B cell (primary cell): ENCODE data around the gene GFOD2. TPM values are rescaled to one million over a fixed set of nuclear protein-coding genes. Genes with fewer than 3 reads are reported as not detected.

Experiments used
- ATAC-seq: fragments of 200-7000 bp; cut with Tn5 transposase; one replicate; pipeline ENCODE4 v1.10.0; 2021; ENCODE audit warnings: low read depth, mild to moderate bottlenecking, moderate number of reproducible peaks, moderate library complexity
- CTCF ChIA-PET: fragments of 350-600 bp; sonication (Branson Sonifier 250); formaldehyde crosslinking; loops from one replicate; lab custom pipeline; 2021; ENCODE audit warnings: antibody characterized with exemption, inconsistent platforms; lab: Charles Lee
- POLR2A ChIA-PET: fragments of 350-600 bp; sonication (Branson Sonifier 250); formaldehyde crosslinking; loops from one replicate; lab custom pipeline; 2021; ENCODE audit warnings: antibody characterized with exemption; lab: Charles Lee
- DNase-seq: peaks from one replicate; pipeline ENCODE4 v3.0.0; 2013
- H2AFZ ChIP-seq: 2 replicates; pipeline ENCODE4 v1.6.1; 2012; ENCODE audit warnings: mild to moderate bottlenecking, low read depth, low read length; ENCODE audit not compliant: insufficient read depth, poor library complexity, severe bottlenecking
- H3K27ac ChIP-seq, 2 donors: 1 replicate in 1 of 2; 2 replicates in 1 of 2; pipeline ENCODE4 v1.5.1; 2012 to 2013; ENCODE audit warnings: low read length in 2 of 2, mild to moderate bottlenecking in 2 of 2, moderate library complexity in 1 of 2
- H3K27me3 ChIP-seq, 4 experiments: fragments of 200-600 bp in 1 of 4; sonication (generic) in 1 of 4; replicated peaks in 1 of 4; 1 replicate in 2 of 4; 2 replicates in 2 of 4; pipeline versions ENCODE4 v1.6.1 to v1.7.0; 2013 to 2016; ENCODE audit warnings: low read length in 3 of 4, mild to moderate bottlenecking in 2 of 4, mixed read lengths in 1 of 4, moderate library complexity in 1 of 4; ENCODE audit not compliant: insufficient read depth in 4 of 4, control insufficient read depth in 3 of 4; ENCODE audit errors: control extremely low read depth in 1 of 4
- H3K36me3 ChIP-seq, 2 experiments: replicated peaks in 1 of 2; 1 replicate in 1 of 2; 2 replicates in 1 of 2; pipeline versions ENCODE4 v1.6.1 to v1.7.1; 2013; ENCODE audit warnings: low read length in 1 of 2; ENCODE audit not compliant: insufficient read depth in 2 of 2, control insufficient read depth in 1 of 2; ENCODE audit errors: control extremely low read depth in 1 of 2, extremely low read depth in 1 of 2
- H3K4me1 ChIP-seq, 2 donors: fragments of 200-600 bp in 1 of 2; sonication (generic) in 1 of 2; 1 replicate in 1 of 2; 2 replicates in 1 of 2; pipeline versions ENCODE4 v1.5.1 to v1.6.1; 2013 to 2017; ENCODE audit warnings: low read length in 2 of 2; ENCODE audit not compliant: control insufficient read depth in 2 of 2, insufficient read depth in 2 of 2
- H3K4me2 ChIP-seq: replicated peaks from 2 replicates; pipeline ENCODE3; 2012; ENCODE audit warnings: mild to moderate bottlenecking, low read depth, low read length; ENCODE audit not compliant: poor library complexity, severe bottlenecking
- H3K4me3 ChIP-seq, 5 experiments: fragments of 200-600 bp in 1 of 5; sonication (generic) in 1 of 5; 1 replicate in 3 of 5; 2 replicates in 2 of 5; pipeline versions ENCODE4 v1.5.1 to v1.7.0; 2011 to 2016; ENCODE audit warnings: low read length in 4 of 5, mild to moderate bottlenecking in 4 of 5, low read depth in 2 of 5, control low read depth in 1 of 5, moderate library complexity in 1 of 5; ENCODE audit not compliant: insufficient read depth in 1 of 5; ENCODE audit errors: control extremely low read depth in 1 of 5, extremely low read depth in 1 of 5
- H3K79me2 ChIP-seq: fragments of 200-600 bp; sonication (generic); one replicate; pipeline ENCODE4 v1.6.0; 2016; ENCODE audit warnings: low read length; ENCODE audit not compliant: control insufficient read depth, insufficient read depth
- H3K9ac ChIP-seq: fragments of 200-600 bp; sonication (generic); 2 replicates; pipeline ENCODE4 v1.6.1; 2017; ENCODE audit warnings: mild to moderate bottlenecking, low read length, moderate library complexity
- H3K9me3 ChIP-seq, 3 donors: one replicate each; pipeline versions ENCODE4 v1.6.1 to v1.7.1; 2013; ENCODE audit warnings: low read length in 2 of 3; ENCODE audit not compliant: control insufficient read depth in 2 of 3, insufficient read depth in 1 of 3; ENCODE audit errors: control extremely low read depth in 1 of 3
- H4K20me1 ChIP-seq: 2 replicates; pipeline ENCODE4 v1.6.0; 2012; ENCODE audit warnings: mild to moderate bottlenecking, low read length; ENCODE audit not compliant: insufficient read depth, control insufficient read depth, poor library complexity, severe bottlenecking
- H3K27ac Mint-ChIP-seq: one replicate; pipeline ENCODE4 v1.8.0; 2021; ENCODE audit warnings: mixed read lengths
- H3K27me3 Mint-ChIP-seq: one replicate; pipeline ENCODE4 v1.8.0; 2021; ENCODE audit warnings: mixed read lengths
- H3K4me1 Mint-ChIP-seq: one replicate; pipeline ENCODE4 v1.8.0; 2021; ENCODE audit warnings: mixed read lengths
- H3K4me3 Mint-ChIP-seq: one replicate; pipeline ENCODE4 v1.8.0; 2021; ENCODE audit warnings: mixed read lengths
- H3K9me3 Mint-ChIP-seq: one replicate; pipeline ENCODE4 v1.8.0; 2022; ENCODE audit warnings: mixed read lengths; ENCODE audit not compliant: insufficient read depth
- EZH2 ChIP-seq: IDR thresholded peaks from 2 replicates; pipeline ENCODE4 v1.6.1; 2012; ENCODE audit warnings: borderline replicate concordance, low read depth, mild to moderate bottlenecking, moderate library complexity, low read length; ENCODE audit not compliant: insufficient read depth, poor library complexity, severe bottlenecking
- WGBS: methylation state at CpG from one replicate; pipeline ENCODE4 v1.1.5; 2013; ENCODE audit warnings: missing lambda C conversion rate; ENCODE audit not compliant: insufficient coverage; 5-methylcytosine and 5-hydroxymethylcytosine counted together
- intact Hi-C: fragments of 100-400 bp; cut with micrococcal nuclease; formaldehyde crosslinking; loops from one replicate; pipeline ENCODE4 v1.10.0; 2022
- polyA plus RNA-seq: library from polyadenylated mRNA; depleted of rRNA; stranded (reverse); fragments of >200 nt; gene quantifications from 2 replicates; pipeline ENCODE4 v1.2.3, GENCODE V29; 2012
- total RNA-seq, 2 donors: library from RNA; stranded (reverse); fragments of 120-200 nt in 1 of 2; gene quantifications; 1 replicate in 1 of 2; 2 replicates in 1 of 2; pipeline versions ENCODE4 v1.2.3 to v1.2.4, GENCODE V29; 2013 to 2022
- TF ChIP-seq, protein P1 (sequence below): fragments of 200-600 bp; IDR thresholded peaks from one replicate; pipeline ENCODE4 v1.8.0; 2022; ENCODE audit warnings: antibody characterized with exemption, mild to moderate bottlenecking

Gene GFOD2
- total and polyA plus RNA-seq, 2 donors (not counting 1 experiment from before 2014, with no cell fraction given) = 11.9 to 18.2 TPM

DNA sequence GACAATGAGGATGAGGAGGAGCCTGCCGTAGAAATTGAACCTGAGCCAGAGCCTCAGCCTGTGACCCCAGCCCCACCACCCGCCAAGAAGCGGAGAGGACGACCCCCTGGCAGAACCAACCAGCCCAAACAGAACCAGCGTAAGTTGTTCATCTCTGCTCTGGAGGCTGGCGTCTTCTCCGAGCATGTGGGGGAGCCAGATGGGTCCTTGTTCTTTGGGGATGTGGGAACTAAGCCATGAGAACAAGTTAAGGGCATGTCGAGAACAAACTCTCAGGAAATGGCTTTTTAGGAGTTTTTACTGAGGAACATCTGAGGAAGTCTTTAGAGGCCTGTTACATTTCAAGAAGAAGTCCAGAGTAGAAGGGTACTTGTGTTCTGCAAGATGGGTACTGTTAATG is 82.4 kb downstream of the GFOD2 start:
- ATAC-seq = no peak
- Histone ChIP-seq H3K9me3 (no peaks in the 10 kb centered on the region), H3K79me2 (no peaks in the 10 kb centered on the region), H3K9ac (no peak overlapping the region), H3K27me3 (no peaks in the 10 kb centered on the region), H3K27ac (no peak overlapping the region), H4K20me1 (no peaks in the 10 kb centered on the region), H3K4me3 (no peak overlapping the region), H3K4me2 (no peak overlapping the region), H3K4me1 (no peaks in the 10 kb centered on the region), H3K36me3 (peaks cover 6 to 58% of the 10 kb centered on the region in 2 experiments), H2AFZ (no peak overlapping the region)
- no peak overlapping the region for H3K4me3 Mint-ChIP-seq
- no peak for DNase-seq
- WGBS = 100% methylated on average over 4 of the region's 8 CpGs
- ChIA-PET POLR2A (no interaction called here), CTCF (interaction anchor here (1.0 kb wide), 1 partner anchor 116 kb away, joined by 3 read pairs; no protein-coding TSS in a partner anchor)
- no peak for TF ChIP-seq EZH2
- TF ChIP-seq, protein P1, sequence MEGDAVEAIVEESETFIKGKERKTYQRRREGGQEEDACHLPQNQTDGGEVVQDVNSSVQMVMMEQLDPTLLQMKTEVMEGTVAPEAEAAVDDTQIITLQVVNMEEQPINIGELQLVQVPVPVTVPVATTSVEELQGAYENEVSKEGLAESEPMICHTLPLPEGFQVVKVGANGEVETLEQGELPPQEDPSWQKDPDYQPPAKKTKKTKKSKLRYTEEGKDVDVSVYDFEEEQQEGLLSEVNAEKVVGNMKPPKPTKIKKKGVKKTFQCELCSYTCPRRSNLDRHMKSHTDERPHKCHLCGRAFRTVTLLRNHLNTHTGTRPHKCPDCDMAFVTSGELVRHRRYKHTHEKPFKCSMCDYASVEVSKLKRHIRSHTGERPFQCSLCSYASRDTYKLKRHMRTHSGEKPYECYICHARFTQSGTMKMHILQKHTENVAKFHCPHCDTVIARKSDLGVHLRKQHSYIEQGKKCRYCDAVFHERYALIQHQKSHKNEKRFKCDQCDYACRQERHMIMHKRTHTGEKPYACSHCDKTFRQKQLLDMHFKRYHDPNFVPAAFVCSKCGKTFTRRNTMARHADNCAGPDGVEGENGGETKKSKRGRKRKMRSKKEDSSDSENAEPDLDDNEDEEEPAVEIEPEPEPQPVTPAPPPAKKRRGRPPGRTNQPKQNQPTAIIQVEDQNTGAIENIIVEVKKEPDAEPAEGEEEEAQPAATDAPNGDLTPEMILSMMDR = no peak
- H3K27me3 Mint-ChIP-seq = no peaks in the 10 kb centered on the region
- H3K9me3 Mint-ChIP-seq = no peaks in the 10 kb centered on the region
- no peak overlapping the region for H3K27ac Mint-ChIP-seq
- intact Hi-C loops = no loop called here
- H3K4me1 Mint-ChIP-seq = no peaks in the 10 kb centered on the region

DNA sequence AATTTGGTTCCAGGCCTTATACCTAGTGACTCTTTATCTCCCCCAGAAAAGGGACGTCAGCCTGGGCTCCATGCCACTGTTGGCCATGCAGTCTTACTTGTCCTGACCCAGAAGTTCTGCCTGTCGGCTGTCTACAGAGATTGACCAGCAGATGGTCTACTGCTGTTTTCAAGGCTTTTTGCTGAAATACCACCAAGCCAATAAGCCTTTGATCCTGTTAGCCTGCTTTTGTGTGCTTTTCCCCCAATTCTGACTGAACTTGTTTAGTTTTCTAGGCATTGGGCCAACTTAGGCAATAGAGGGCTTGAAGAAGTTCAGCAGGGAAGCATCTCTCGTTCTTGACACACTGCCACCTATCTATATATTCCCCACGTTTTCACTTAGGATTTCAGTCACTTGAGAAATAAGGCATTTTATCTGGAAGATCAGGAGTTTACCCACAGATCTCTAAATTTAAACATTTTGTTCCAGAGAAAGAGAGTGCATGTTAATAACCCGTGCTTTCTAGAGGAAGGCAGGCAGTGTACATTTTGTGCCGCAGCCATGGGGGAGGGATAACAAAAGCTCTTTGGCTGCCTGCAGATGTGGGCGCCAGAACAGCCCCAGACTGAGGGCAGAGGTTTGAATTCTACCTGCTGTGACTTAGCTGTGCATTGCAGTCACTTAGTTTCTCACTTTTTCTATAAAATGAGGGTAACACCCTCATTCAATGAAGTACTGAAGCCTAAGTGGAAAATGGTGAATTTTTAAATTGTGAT is 86.5 kb downstream of the GFOD2 start:
- Mint-ChIP-seq H3K27me3 (no peaks in the 10 kb centered on the region), H3K4me3 (no peak overlapping the region), H3K9me3 (no peaks in the 10 kb centered on the region), H3K4me1 (no peaks in the 10 kb centered on the region), H3K27ac (no peak overlapping the region)
- no peak overlapping the region for H3K4me2 ChIP-seq
- 96% methylated on average over 4 of the region's 7 CpGs for WGBS
- no peak overlapping the region for H3K27ac ChIP-seq
- peaks cover 6 to 75% of the 10 kb centered on the region in 2 experiments for H3K36me3 ChIP-seq
- no peaks in the 10 kb centered on the region for H4K20me1 ChIP-seq
- no peak for DNase-seq
- H2AFZ ChIP-seq = no peak overlapping the region
- no peaks in the 10 kb centered on the region for H3K9me3 ChIP-seq
- ChIA-PET POLR2A (no interaction called here), CTCF (interaction anchor here (1.3 to 2.8 kb wide), 4 partner anchors 9 to 85 kb away, joined by 3 to 9 read pairs (median 4); partner anchors contain the start of gene CARMIL2)
- no peaks in the 10 kb centered on the region for H3K27me3 ChIP-seq
- no peak overlapping the region for H3K4me3 ChIP-seq
- no peaks in the 10 kb centered on the region for H3K4me1 ChIP-seq
- H3K9ac ChIP-seq = no peak overlapping the region
- intact Hi-C loops = no loop called here
- H3K79me2 ChIP-seq = peaks cover 3% of the 10 kb centered on the region
- no peak for TF ChIP-seq EZH2
- TF ChIP-seq, protein P1 = no peak
- no peak for ATAC-seq
